H9 (cell line): ENCODE results near the gene EIF3K. TPM values are rescaled to one million over a fixed set of nuclear protein-coding genes. Genes with fewer than 3 reads are reported as not detected.

Experiments
- DNase-seq: peaks from one replicate; pipeline ENCODE4 v3.0.0-alpha.2; 2017
- H2AFZ ChIP-seq: one replicate; pipeline ENCODE4 v1.6.1; 2013; ENCODE audit warnings: mild to moderate bottlenecking, low read length, control low read depth, moderate library complexity
- H2AK5ac ChIP-seq: 2 replicates; pipeline ENCODE4 v1.6.1; 2013; ENCODE audit warnings: low read length, control low read depth, mixed read lengths; ENCODE audit not compliant: insufficient read length
- H2BK120ac ChIP-seq: one replicate; pipeline ENCODE4 v1.6.1; 2013; ENCODE audit warnings: low read depth, mild to moderate bottlenecking, low read length, control low read depth, inconsistent platforms; ENCODE audit not compliant: poor library complexity, severe bottlenecking
- H2BK12ac ChIP-seq: 2 replicates; pipeline ENCODE4 v1.6.1; 2013; ENCODE audit warnings: low read length, control low read depth, mixed read lengths, low read depth; ENCODE audit not compliant: insufficient read length
- H2BK15ac ChIP-seq: 2 replicates; pipeline ENCODE4 v1.6.1; 2013; ENCODE audit warnings: low read depth, low read length, control low read depth
- H2BK20ac ChIP-seq: one replicate; pipeline ENCODE4 v1.6.1; 2013; ENCODE audit warnings: low read depth, mild to moderate bottlenecking, low read length, control low read depth, inconsistent platforms; ENCODE audit not compliant: poor library complexity, severe bottlenecking
- H2BK5ac ChIP-seq: 2 replicates; pipeline ENCODE4 v1.6.1; 2013; ENCODE audit warnings: low read length, control low read depth, mixed read lengths; ENCODE audit not compliant: insufficient read length
- H3K14ac ChIP-seq: 2 replicates; pipeline ENCODE4 v1.6.1; 2013; ENCODE audit warnings: low read length, control low read depth; ENCODE audit not compliant: insufficient read depth
- H3K18ac ChIP-seq: 2 replicates; pipeline ENCODE4 v1.6.1; 2013; ENCODE audit warnings: low read depth, mild to moderate bottlenecking, mixed read lengths, low read length, control low read depth; ENCODE audit not compliant: insufficient read length
- H3K23ac ChIP-seq: 2 replicates; pipeline ENCODE4 v1.6.1; 2013; ENCODE audit warnings: low read length, control low read depth, mixed read lengths, low read depth; ENCODE audit not compliant: insufficient read length
- H3K23me2 ChIP-seq: 2 replicates; pipeline ENCODE4 v1.6.1; 2013; ENCODE audit warnings: low read depth, mild to moderate bottlenecking, mixed read lengths, low read length, control low read depth; ENCODE audit not compliant: insufficient read length, poor library complexity, severe bottlenecking
- H3K27ac ChIP-seq: 2 replicates; pipeline ENCODE4 v1.5.1; 2013; ENCODE audit warnings: low read length, control low read depth, mixed read lengths, low read depth; ENCODE audit not compliant: insufficient read length
- H3K27me3 ChIP-seq: 2 replicates; pipeline ENCODE4 v1.6.1; 2013; ENCODE audit warnings: low read length, control low read depth, inconsistent platforms; ENCODE audit not compliant: insufficient read depth
- H3K4ac ChIP-seq: 2 replicates; pipeline ENCODE4 v1.6.1; 2013; ENCODE audit warnings: low read depth, mild to moderate bottlenecking, control low read depth, inconsistent platforms, low read length, moderate library complexity
- H3K4me1 ChIP-seq: 2 replicates; pipeline ENCODE4 v1.6.1; 2013; ENCODE audit warnings: low read length, control low read depth, inconsistent platforms; ENCODE audit not compliant: insufficient read depth
- H3K4me2 ChIP-seq: 2 replicates; pipeline ENCODE4 v1.6.1; 2013; ENCODE audit warnings: low read length, control low read depth, mixed read lengths; ENCODE audit not compliant: insufficient read length, insufficient read depth
- H3K56ac ChIP-seq: 2 replicates; pipeline ENCODE4 v1.6.1; 2013; ENCODE audit warnings: low read depth, mild to moderate bottlenecking, mixed read lengths, low read length, control low read depth; ENCODE audit not compliant: insufficient read length
- H3K79me1 ChIP-seq: 2 replicates; pipeline ENCODE4 v1.6.1; 2013; ENCODE audit warnings: low read depth, mild to moderate bottlenecking, moderate library complexity, low read length, control low read depth, inconsistent platforms; ENCODE audit not compliant: insufficient read depth, poor library complexity, severe bottlenecking
- H3K79me2 ChIP-seq: 2 replicates; pipeline ENCODE4 v1.6.1; 2013; ENCODE audit warnings: low read length, control low read depth, inconsistent platforms; ENCODE audit not compliant: insufficient read depth
- H3K9ac ChIP-seq: 2 replicates; pipeline ENCODE4 v1.6.1; 2013; ENCODE audit warnings: low read length, control low read depth, mixed read lengths; ENCODE audit not compliant: insufficient read length; ENCODE audit errors: extremely low read depth
- H3K9me3 ChIP-seq: one replicate; pipeline ENCODE4 v1.6.1; 2013; ENCODE audit warnings: low read depth, low read length, inconsistent platforms; ENCODE audit not compliant: control insufficient read depth
- H3T11ph ChIP-seq: one replicate; pipeline ENCODE4 v1.6.1; 2013; ENCODE audit warnings: mild to moderate bottlenecking, low read length, control low read depth, inconsistent platforms
- H4K20me1 ChIP-seq: one replicate; pipeline ENCODE4 v1.6.1; 2013; ENCODE audit not compliant: control insufficient read depth, insufficient read length, insufficient read depth
- H4K5ac ChIP-seq: 2 replicates; pipeline ENCODE4 v1.6.1; 2013; ENCODE audit warnings: low read depth, mild to moderate bottlenecking, mixed read lengths, low read length, control low read depth; ENCODE audit not compliant: insufficient read length
- H4K8ac ChIP-seq: replicated peaks from 2 replicates; pipeline ENCODE4 v1.6.1; 2013; ENCODE audit warnings: low read length, control low read depth, mixed read lengths, low read depth; ENCODE audit not compliant: insufficient read length
- H4K91ac ChIP-seq: 2 replicates; pipeline ENCODE4 v1.6.1; 2013; ENCODE audit warnings: low read depth, mild to moderate bottlenecking, moderate library complexity, mixed read lengths, low read length, control low read depth; ENCODE audit not compliant: insufficient read length
- H3K27ac Mint-ChIP-seq, 3 experiments: 2 replicates in 2 of 3; 3 replicates in 1 of 3; pipeline ENCODE4 v1.8.0; 2020 to 2021; ENCODE audit warnings: mixed read lengths in 3 of 3, mild to moderate bottlenecking in 1 of 3, moderate library complexity in 1 of 3
- H3K27me3 Mint-ChIP-seq: 2 replicates; pipeline ENCODE4 v1.8.0; 2021; ENCODE audit warnings: low read depth, mild to moderate bottlenecking, moderate library complexity, mixed read lengths
- H3K36me3 Mint-ChIP-seq, 3 experiments: 2 replicates in 2 of 3; 3 replicates in 1 of 3; pipeline ENCODE4 v1.8.0; 2020 to 2021; ENCODE audit warnings: low read depth in 3 of 3, mixed read lengths in 3 of 3; ENCODE audit not compliant: insufficient read depth in 1 of 3
- H3K4me1 Mint-ChIP-seq, 2 experiments: 2 replicates each; pipeline ENCODE4 v1.8.0; 2020; ENCODE audit warnings: mixed read lengths in 2 of 2
- H3K4me3 Mint-ChIP-seq, 2 experiments: 2 replicates in 1 of 2; 3 replicates in 1 of 2; pipeline ENCODE4 v1.8.0; 2020 to 2021; ENCODE audit warnings: mild to moderate bottlenecking in 2 of 2, mixed read lengths in 2 of 2, moderate library complexity in 1 of 2
- H3K9me3 Mint-ChIP-seq, 2 experiments: 2 replicates in 1 of 2; 3 replicates in 1 of 2; pipeline ENCODE4 v1.8.0; 2020; ENCODE audit warnings: mild to moderate bottlenecking in 2 of 2, mixed read lengths in 2 of 2, moderate library complexity in 1 of 2
- CTCF ChIP-seq: fragments of 200-600 bp; sonication (generic); conservative IDR thresholded peaks from 3 replicates; pipeline ENCODE4 v1.8.0; 2021; ENCODE audit warnings: antibody characterized with exemption, mild to moderate bottlenecking
- WGBS: extraction: QIAGEN DNeasy Blood & Tissue Kit; methylation state at CpG from one replicate; pipeline ENCODE4 v1.1.7; 2013; ENCODE audit warnings: missing lambda C conversion rate, low lambda C conversion rate, mixed read lengths; ENCODE audit not compliant: insufficient read length; ENCODE audit errors: extremely low coverage; 5-methylcytosine and 5-hydroxymethylcytosine counted together
- total RNA-seq: library from RNA; stranded (reverse); gene quantifications from 2 replicates; pipeline ENCODE4 v1.2.1, GENCODE V29; 2021

The EIF3K gene
- total RNA-seq, 1 experiment from 2014 or later = 345 TPM

- H3K4me2 ChIP-seq = no peak overlapping the region
- H3K14ac ChIP-seq = 0 out of 2 replicates have a peak overlapping the region, but pooled peaks have one; percentile 16
- H3K23ac ChIP-seq = no peak overlapping the region
- H3K27me3 ChIP-seq = no peaks in the 10 kb centered on the region
- no peak overlapping the region for H2AFZ ChIP-seq
- H2BK15ac ChIP-seq = no peak overlapping the region
- TF ChIP-seq CTCF = no peak
- no peak overlapping the region for H4K8ac ChIP-seq
- no peaks in the 10 kb centered on the region for H3K9me3 ChIP-seq
- Mint-ChIP-seq H3K9me3 (no peaks in the 10 kb centered on the region; a peak in 2 of 5 replicates), H3K4me1 (peaks cover 60 to 66% of the 10 kb centered on the region in 2 experiments), H3K4me3 (no peak overlapping the region), H3K36me3 (peaks cover 6 to 17% (median 15%) of the 10 kb centered on the region in 3 experiments; a peak in 5 of 7 replicates), H3K27ac (peak overlapping the region; percentile 27 to 94 (median 85); a peak in 4 of 7 replicates), H3K27me3 (no peaks in the 10 kb centered on the region)
- no peak overlapping the region for H3K4ac ChIP-seq
- no peak overlapping the region for H2BK120ac ChIP-seq
- no peak overlapping the region for H4K5ac ChIP-seq
- no CpG with 5 or more reads among the region's 16 CpGs for WGBS
- H3K18ac ChIP-seq = peak overlapping the region; percentile 43
- H3K9ac ChIP-seq = no peak overlapping the region
- peaks cover 47% of the 10 kb centered on the region; the same call in 1 of the 2 replicates for H3K79me2 ChIP-seq
- H3K79me1 ChIP-seq = peaks cover 4% of the 10 kb centered on the region
- no peaks in the 10 kb centered on the region for H3K23me2 ChIP-seq
- H2AK5ac ChIP-seq = no peak overlapping the region
- no peak overlapping the region for H3K56ac ChIP-seq
- DNase-seq = no peak
- no peak overlapping the region for H3T11ph ChIP-seq
- no peak overlapping the region for H2BK20ac ChIP-seq
- peak overlapping the region; percentile 1 for H3K27ac ChIP-seq
- H3K4me1 ChIP-seq = peaks cover 7% of the 10 kb centered on the region; the same call in 1 of the 2 replicates
- no peaks in the 10 kb centered on the region for H4K20me1 ChIP-seq
- H2BK5ac ChIP-seq = no peak overlapping the region
- peak overlapping the region; percentile 29 for H2BK12ac ChIP-seq
- no peak overlapping the region for H4K91ac ChIP-seq
Measured at GRCh38 chr19:38674388-38675171, 55.6 kb downstream of the EIF3K start.
